Spleen (tissue), 7 donors: ENCODE data around the gene TRIM40.

Experiments
- CTCF ChIP-seq, 11 experiments: fragments of 200-600 bp in 7 of 11; fragments of 450-650 bp in 4 of 11; sonication (generic) in 4 of 11; IDR thresholded peaks in 8 of 11; conservative IDR thresholded peaks in 3 of 11; 1 replicate in 7 of 11; 2 replicates in 4 of 11; pipeline versions ENCODE4 v1.4.0 to v1.8.0; 2016 to 2021; ENCODE audit warnings: antibody characterized with exemption in 11 of 11, inconsistent platforms in 4 of 11, mild to moderate bottlenecking in 1 of 11
- POLR2A ChIP-seq, 3 donors: fragments of 450-650 bp; IDR thresholded peaks; one replicate each; pipeline ENCODE4 v1.5.1; 2017; ENCODE audit warnings: antibody characterized with exemption in 3 of 3, mild to moderate bottlenecking in 1 of 3
- donor health status: DM: no; HTN: no; CAD: no; lungs with moderate emphysema.
- donor health status: DM: no; HTN: no; CAD: no.
- donor health status: DM: no; HTN: no; CAD: no.

GRCh38 chr6:30087876-30088275 lies 48.1 kb upstream of the TRIM40 start:
- no peak for TF ChIP-seq POLR2A (IDR thresholded peaks at IDR 0.05)
- TF ChIP-seq CTCF (IDR thresholded peaks at IDR 0.05 in 8 of 11, conservative IDR thresholded peaks at IDR 0.05 in 3 of 11): no peak
